Gastrocnemius medialis (tissue), 4 donors: Measurements from ENCODE around the gene MRPL42. TPM values are rescaled to one million over a fixed set of nuclear protein-coding genes. Genes with fewer than 3 reads are reported as not detected.
A peak's percentile ranks its signal among the peaks of the same experiment; 100 is the strongest.

Experiments
- ATAC-seq, 2 donors: fragments of 150-250 bp; one replicate each; pipeline ENCODE4 v1.9.1; 2016
- DNase-seq, 2 donors: peaks; one replicate each; pipeline ENCODE4 v3.0.0-alpha.2; 2019
- H3K27ac ChIP-seq, 4 donors: fragments of 200-600 bp; sonication (generic); 1 replicate in 1 of 4; 2 replicates in 3 of 4; pipeline ENCODE4 v1.5.1; 2016 to 2018; ENCODE audit warnings: mild to moderate bottlenecking in 2 of 4, moderate library complexity in 1 of 4
- H3K27me3 ChIP-seq, 3 donors: fragments of 200-600 bp; sonication (generic) in 2 of 3; 1 replicate in 1 of 3; 2 replicates in 2 of 3; pipeline versions ENCODE4 v1.5.1 to v1.6.0; 2016 to 2019; ENCODE audit warnings: mild to moderate bottlenecking in 1 of 3, moderate library complexity in 1 of 3
- H3K36me3 ChIP-seq, 2 donors: fragments of 200-600 bp; sonication (generic) in 1 of 2; one replicate each; pipeline ENCODE4 v1.5.1; 2017 to 2018
- H3K4me1 ChIP-seq, 2 donors: fragments of 200-600 bp; sonication (generic) in 1 of 2; one replicate each; pipeline ENCODE4 v1.5.1; 2016 to 2017; ENCODE audit warnings: mild to moderate bottlenecking in 2 of 2
- H3K4me3 ChIP-seq, 4 donors: fragments of 200-600 bp; sonication (generic) in 3 of 4; 1 replicate in 1 of 4; 2 replicates in 3 of 4; pipeline ENCODE4 v1.5.1; 2016 to 2019; ENCODE audit warnings: mild to moderate bottlenecking in 2 of 4
- H3K9me3 ChIP-seq, 3 donors: fragments of 200-600 bp; sonication (generic) in 2 of 3; 1 replicate in 1 of 3; 2 replicates in 2 of 3; pipeline ENCODE4 v1.5.1; 2016 to 2019
- CTCF ChIP-seq, 5 experiments: fragments of 450-650 bp in 3 of 5; fragments of 200-600 bp in 2 of 5; sonication (generic) in 2 of 5; IDR thresholded peaks in 4 of 5; conservative IDR thresholded peaks in 1 of 5; 1 replicate in 4 of 5; 2 replicates in 1 of 5; pipeline ENCODE4 v1.5.1; 2016 to 2019; ENCODE audit warnings: antibody characterized with exemption in 5 of 5, mild to moderate bottlenecking in 3 of 5, moderate library complexity in 3 of 5
- POLR2A ChIP-seq, 2 donors: fragments of 450-650 bp; IDR thresholded peaks; one replicate each; pipeline ENCODE4 v1.6.1; 2017; ENCODE audit warnings: antibody characterized with exemption in 2 of 2, mild to moderate bottlenecking in 2 of 2, moderate library complexity in 2 of 2
- in situ Hi-C, 4 donors: fragments of 200-750 bp; cut with MboI; loops; one replicate each; pipeline versions ENCODE4 v1.15.0 to v1.8.0; 2017; ENCODE audit warnings: low sequenced_read_pairs in 4 of 4
- intact Hi-C: fragments of 100-400 bp; cut with DNase I; formaldehyde crosslinking; loops from one replicate; pipeline ENCODE4 v1.15.1; 2023; ENCODE audit warnings: low total_unique reads
- total RNA-seq, 4 donors: library from RNA; depleted of rRNA; stranded (reverse); fragments of >200 nt; gene quantifications; one replicate each; pipeline versions ENCODE4 v1.1.0 to v1.2.3, GENCODE V29; 2016

The MRPL42 gene
- total RNA-seq, 4 donors from 2014 or later = 14.0 to 44.6 (median 34.8) TPM

GRCh38 chr12:93460902-93461301, 6.4 kb upstream of the MRPL42 start:
- no peaks in the 10 kb centered on the region for H3K27me3 ChIP-seq
- no peaks in the 10 kb centered on the region for H3K9me3 ChIP-seq
- in situ Hi-C loops (no loop called here), intact Hi-C loops (no loop called here)
- no peak for ATAC-seq
- no peak for DNase-seq
- no peaks in the 10 kb centered on the region for H3K36me3 ChIP-seq
- no peak overlapping the region for H3K27ac ChIP-seq
- no peak overlapping the region for H3K4me3 ChIP-seq
- TF ChIP-seq POLR2A (IDR thresholded peaks at IDR 0.05) (no peak), CTCF (IDR thresholded peaks at IDR 0.05 in 4 of 5, conservative IDR thresholded peaks at IDR 0.05 in 1 of 5) (no peak)
- H3K4me1 ChIP-seq = no peaks in the 10 kb centered on the region

- Histone ChIP-seq H3K4me3 (no peak overlapping the region), H3K9me3 (no peaks in the 10 kb centered on the region), H3K27ac (no peak overlapping the region), H3K4me1 (no peaks in the 10 kb centered on the region), H3K36me3 (no peaks in the 10 kb centered on the region), H3K27me3 (no peaks in the 10 kb centered on the region)
- intact Hi-C loops = no loop called here
- in situ Hi-C loops = no loop called here
- TF ChIP-seq CTCF (IDR thresholded peaks at IDR 0.05 in 4 of 5, conservative IDR thresholded peaks at IDR 0.05 in 1 of 5) (no peak), POLR2A (IDR thresholded peaks at IDR 0.05) (no peak)
- ATAC-seq = no peak
- no peak for DNase-seq
These were observed 5.8 kb upstream of the MRPL42 start for GRCh38 chr12:93461503-93461902.

GRCh38 chr12:93465841-93466240, 1.5 kb upstream of the MRPL42 start:
- Histone ChIP-seq H3K27me3 (no peaks in the 10 kb centered on the region), H3K9me3 (no peaks in the 10 kb centered on the region), H3K36me3 (peaks cover 0 to 5% of the 10 kb centered on the region in 2 donors), H3K4me1 (peaks cover 13 to 14% of the 10 kb centered on the region in 2 donors), H3K4me3 (no peak overlapping the region), H3K27ac (no peak overlapping the region)
- intact Hi-C loops = loop anchor here (5.0 kb wide), 1 partner anchor 479 kb away; no protein-coding TSS in a partner anchor
- DNase-seq (no peak), ATAC-seq (no peak)
- in situ Hi-C loops = no loop called here
- TF ChIP-seq POLR2A (IDR thresholded peaks at IDR 0.05) = no peak
- TF ChIP-seq CTCF (IDR thresholded peaks at IDR 0.05 in 4 of 5, conservative IDR thresholded peaks at IDR 0.05 in 1 of 5) = no peak

- Histone ChIP-seq H3K4me3 (peak overlapping the region; percentile 72 to 93 (median 88)), H3K9me3 (no peaks in the 10 kb centered on the region), H3K27ac (peak overlapping the region; percentile 89 to 95 (median 95)), H3K27me3 (no peaks in the 10 kb centered on the region), H3K4me1 (peaks cover 13 to 14% of the 10 kb centered on the region in 2 donors), H3K36me3 (peaks cover 0 to 8% of the 10 kb centered on the region in 2 donors)
- DNase-seq = peak in 1 of 2 donors; percentile 16
- intact Hi-C loops (loop anchor here (1.0 to 5.0 kb wide), 2 partner anchors 24 to 479 kb away; no protein-coding TSS in a partner anchor), in situ Hi-C loops (no loop called here)
- ATAC-seq = peak; percentile 10 to 19
- TF ChIP-seq CTCF (IDR thresholded peaks at IDR 0.05 in 4 of 5, conservative IDR thresholded peaks at IDR 0.05 in 1 of 5) = no peak
- TF ChIP-seq POLR2A (IDR thresholded peaks at IDR 0.05) = no peak
These were observed 526 bp upstream of the MRPL42 start for GRCh38 chr12:93466625-93467350.
